MM.1S (cell line): ENCODE results near the gene CHID1.

Experiments
- DNase-seq: peaks from one replicate; pipeline ENCODE4 v3.0.0-alpha.2; 2015
- H2AFZ ChIP-seq: fragments of 300-600 bp; sonication (generic); 2 replicates; pipeline ENCODE4 v1.6.0; 2016; ENCODE audit warnings: antibody characterized with exemption, low read length
- H3F3A ChIP-seq: fragments of 300-600 bp; sonication (generic); 2 replicates; pipeline ENCODE4 v1.6.1; 2016; ENCODE audit warnings: mild to moderate bottlenecking, antibody characterized with exemption, low read length, moderate library complexity, mixed read lengths; ENCODE audit not compliant: insufficient read depth
- H3K27ac ChIP-seq: fragments of 300-600 bp; sonication (generic); 2 replicates; pipeline ENCODE4 v1.5.1; 2016; ENCODE audit warnings: mild to moderate bottlenecking, low read length
- H3K27me3 ChIP-seq: fragments of 300-600 bp; sonication (generic); replicated peaks from 2 replicates; pipeline ENCODE4 v1.6.0; 2016; ENCODE audit warnings: low read length; ENCODE audit not compliant: insufficient read depth
- H3K36me3 ChIP-seq: fragments of 300-600 bp; sonication (generic); replicated peaks from 2 replicates; pipeline ENCODE4 v1.6.1; 2016; ENCODE audit warnings: mild to moderate bottlenecking, low read length, mixed read lengths; ENCODE audit not compliant: insufficient read depth
- H3K4me1 ChIP-seq: fragments of 300-600 bp; sonication (generic); 2 replicates; pipeline ENCODE4 v1.6.1; 2016; ENCODE audit warnings: low read length, mixed read lengths
- H3K4me2 ChIP-seq: fragments of 300-600 bp; sonication (generic); 2 replicates; pipeline ENCODE4 v1.6.0; 2016; ENCODE audit warnings: low read depth, low read length
- H3K4me3 ChIP-seq: fragments of 300-600 bp; sonication (generic); 2 replicates; pipeline ENCODE4 v1.5.1; 2016; ENCODE audit warnings: low read length, mixed read lengths
- H3K79me2 ChIP-seq: fragments of 300-600 bp; sonication (generic); 2 replicates; pipeline ENCODE4 v1.6.1; 2016; ENCODE audit warnings: mixed run types, low read length, mixed read lengths
- H3K9ac ChIP-seq: fragments of 300-600 bp; sonication (generic); 2 replicates; pipeline ENCODE4 v1.6.1; 2016; ENCODE audit warnings: low read length, mixed read lengths
- H3K9me2 ChIP-seq: fragments of 300-600 bp; sonication (generic); replicated peaks from 2 replicates; pipeline ENCODE4 v1.6.1; 2016; ENCODE audit warnings: mild to moderate bottlenecking, low read length, mixed read lengths; ENCODE audit not compliant: insufficient read depth
- H3K9me3 ChIP-seq: fragments of 300-600 bp; sonication (generic); replicated peaks from 2 replicates; pipeline ENCODE4 v1.6.1; 2016; ENCODE audit warnings: mild to moderate bottlenecking, low read length, mixed read lengths; ENCODE audit not compliant: insufficient read depth
- H4K20me1 ChIP-seq: fragments of 300-600 bp; sonication (generic); 2 replicates; pipeline ENCODE4 v1.6.1; 2016; ENCODE audit warnings: mild to moderate bottlenecking, low read length, moderate library complexity, mixed read lengths; ENCODE audit not compliant: insufficient read depth
- EZH2 ChIP-seq: fragments of 300-600 bp; sonication (generic); optimal IDR thresholded peaks from 2 replicates; pipeline ENCODE3; 2017; ENCODE audit warnings: low read depth, mild to moderate bottlenecking, antibody characterized with exemption, low read length, mixed read lengths
- EZH2phosphoT487 ChIP-seq: fragments of 300-600 bp; sonication (generic); IDR thresholded peaks from 2 replicates; pipeline ENCODE4 v1.6.1; 2018; ENCODE audit warnings: antibody characterized with exemption, low read length
- TF ChIP-seq, protein P1 (sequence below): fragments of 300-600 bp; sonication (generic); IDR thresholded peaks from 2 replicates; pipeline ENCODE4 v1.5.1; 2016; ENCODE audit warnings: antibody characterized with exemption, low read length, mixed read lengths

CHID1 gene

DNA sequence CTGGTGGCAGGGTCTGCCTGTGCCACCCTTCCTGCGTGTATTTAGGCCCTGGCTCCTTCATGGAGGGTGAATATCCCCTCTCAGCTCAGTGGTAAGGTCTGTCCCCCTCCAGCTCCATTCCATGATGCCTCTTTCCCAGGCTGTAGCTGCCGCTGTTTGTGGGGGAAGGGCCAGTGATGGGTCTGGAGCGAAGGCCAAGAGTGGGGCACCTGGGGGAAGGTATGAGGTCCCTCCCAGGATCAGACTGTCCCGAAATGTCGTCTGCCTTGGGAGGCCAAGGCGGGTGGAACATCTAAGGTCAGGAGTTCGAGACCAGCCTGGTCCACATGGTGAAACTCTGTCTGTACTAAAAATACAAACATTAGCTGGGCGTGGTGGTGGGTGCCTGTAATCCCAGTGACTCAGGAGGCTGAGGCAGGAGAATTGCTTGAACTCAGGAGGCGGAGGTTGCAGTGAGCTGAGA is 76.7 kb downstream of the CHID1 start:
- Histone ChIP-seq H3K27ac (no peak overlapping the region), H4K20me1 (no peaks in the 10 kb centered on the region), H3K79me2 (peaks cover 6% of the 10 kb centered on the region), H3K9me3 (no peaks in the 10 kb centered on the region), H3K27me3 (peaks cover 14% of the 10 kb centered on the region), H3K36me3 (no peaks in the 10 kb centered on the region), H3K4me2 (peak overlapping the region; percentile 93; the same call in 1 of the 2 replicates), H2AFZ (no peak overlapping the region), H3K9ac (no peak overlapping the region), H3K9me2 (no peaks in the 10 kb centered on the region), H3F3A (no peaks in the 10 kb centered on the region), H3K4me1 (peaks cover 20% of the 10 kb centered on the region), H3K4me3 (peak overlapping the region; percentile 62)
- DNase-seq = no peak
- no peak for TF ChIP-seq EZH2phosphoT487
- no peak for TF ChIP-seq EZH2
- TF ChIP-seq, protein P1, sequence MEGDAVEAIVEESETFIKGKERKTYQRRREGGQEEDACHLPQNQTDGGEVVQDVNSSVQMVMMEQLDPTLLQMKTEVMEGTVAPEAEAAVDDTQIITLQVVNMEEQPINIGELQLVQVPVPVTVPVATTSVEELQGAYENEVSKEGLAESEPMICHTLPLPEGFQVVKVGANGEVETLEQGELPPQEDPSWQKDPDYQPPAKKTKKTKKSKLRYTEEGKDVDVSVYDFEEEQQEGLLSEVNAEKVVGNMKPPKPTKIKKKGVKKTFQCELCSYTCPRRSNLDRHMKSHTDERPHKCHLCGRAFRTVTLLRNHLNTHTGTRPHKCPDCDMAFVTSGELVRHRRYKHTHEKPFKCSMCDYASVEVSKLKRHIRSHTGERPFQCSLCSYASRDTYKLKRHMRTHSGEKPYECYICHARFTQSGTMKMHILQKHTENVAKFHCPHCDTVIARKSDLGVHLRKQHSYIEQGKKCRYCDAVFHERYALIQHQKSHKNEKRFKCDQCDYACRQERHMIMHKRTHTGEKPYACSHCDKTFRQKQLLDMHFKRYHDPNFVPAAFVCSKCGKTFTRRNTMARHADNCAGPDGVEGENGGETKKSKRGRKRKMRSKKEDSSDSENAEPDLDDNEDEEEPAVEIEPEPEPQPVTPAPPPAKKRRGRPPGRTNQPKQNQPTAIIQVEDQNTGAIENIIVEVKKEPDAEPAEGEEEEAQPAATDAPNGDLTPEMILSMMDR = no peak

DNA sequence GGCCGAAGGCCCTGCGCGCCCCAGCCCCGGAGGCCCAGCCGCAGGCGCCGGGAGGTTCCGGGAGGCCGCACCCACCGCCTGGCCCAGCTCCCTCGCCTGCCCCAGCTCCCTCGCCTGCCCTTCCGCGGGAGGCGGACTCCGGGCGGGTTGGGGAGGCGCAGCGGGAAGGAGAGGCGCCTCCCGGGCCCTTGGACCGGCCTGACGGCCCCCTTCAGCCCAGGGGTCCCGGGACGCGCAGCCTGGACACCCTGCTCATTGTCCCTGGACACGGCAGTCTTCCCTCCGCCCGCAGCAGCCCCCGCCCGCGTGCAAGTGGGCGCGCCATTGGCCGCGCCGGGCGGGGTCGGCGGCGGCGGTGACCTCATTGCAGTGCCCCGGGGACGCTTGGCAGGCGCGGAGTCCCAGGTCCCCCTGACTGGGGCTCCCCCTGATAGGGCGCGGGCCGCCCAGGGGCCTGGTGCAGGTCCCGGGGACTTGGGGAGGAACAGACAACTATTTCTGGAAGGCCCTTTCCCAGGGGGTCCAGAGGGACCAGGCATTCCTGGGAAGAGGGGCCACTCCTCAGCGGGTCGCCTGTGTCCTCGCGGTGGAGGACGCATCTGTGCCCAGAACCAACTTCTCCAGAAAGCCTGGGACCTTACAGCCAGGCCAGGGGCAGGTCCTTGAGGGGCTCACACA is 77.4 kb downstream of the CHID1 start:
- no peaks in the 10 kb centered on the region for H4K20me1 ChIP-seq

DNA sequence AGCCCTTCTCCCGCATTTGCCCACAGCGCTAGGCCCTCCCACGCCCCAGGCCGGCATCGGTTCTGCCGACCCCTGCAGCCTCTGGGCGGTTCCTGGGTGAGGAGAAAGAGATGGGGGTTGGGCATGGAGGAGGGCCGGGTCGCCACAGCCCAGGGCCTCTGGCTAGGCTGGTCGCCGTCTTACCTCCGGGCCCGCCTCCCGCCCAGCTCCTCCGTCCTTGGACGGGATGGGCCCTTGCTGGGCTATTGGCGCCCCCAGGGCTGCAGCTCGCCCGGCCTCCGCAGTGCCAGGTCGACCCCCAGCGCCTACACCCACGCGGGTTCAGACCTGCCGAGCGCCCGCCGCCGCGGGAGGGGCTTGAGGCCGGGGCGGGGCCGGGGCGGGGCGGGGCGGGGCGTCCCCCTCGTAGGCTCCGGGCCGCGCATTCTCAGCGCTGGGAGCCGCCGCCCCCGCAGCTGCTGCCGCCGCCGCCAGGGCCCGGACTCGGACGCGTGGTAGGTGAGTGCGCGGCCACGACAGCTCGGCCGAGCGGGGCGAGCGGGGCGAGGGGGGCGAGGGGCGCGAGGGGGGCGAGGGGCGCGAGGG is 78.0 kb downstream of the CHID1 start, which contains the start of gene CD151:
Gene CD151, plus strand, starts transcription at position 424 of the 585 bp plus-strand sequence. CDS start 3,118 bp downstream, outside the sequence.
- Histone ChIP-seq H3K4me3 (peak within 1 kb of the TSS; percentile 70), H3F3A (peaks cover 5% of the 10 kb centered on the region; the same call in 1 of the 2 replicates), H2AFZ (peak within 1 kb of the TSS; percentile 78), H3K79me2 (peaks cover 6% of the 10 kb centered on the region), H3K9ac (peak within 1 kb of the TSS; percentile 58; the same call in 1 of the 2 replicates), H3K27me3 (peaks cover 15% of the 10 kb centered on the region), H3K9me3 (no peaks in the 10 kb centered on the region), H4K20me1 (no peaks in the 10 kb centered on the region), H3K4me1 (peaks cover 21% of the 10 kb centered on the region), H3K9me2 (no peaks in the 10 kb centered on the region), H3K36me3 (no peaks in the 10 kb centered on the region), H3K27ac (no peak within 1 kb of the TSS), H3K4me2 (peak within 1 kb of the TSS; percentile 93)
- DNase-seq = peak; percentile 59
- TF ChIP-seq, protein P1 = no peak
- TF ChIP-seq EZH2phosphoT487 (no peak), EZH2 (no peak)

More for the DNA sequence above, 77.4 kb downstream of the CHID1 start:
- TF ChIP-seq, protein P1 = no peak
- no peak for TF ChIP-seq EZH2phosphoT487
- no peak for TF ChIP-seq EZH2
- H3K4me1 ChIP-seq = peaks cover 21% of the 10 kb centered on the region
- DNase-seq = peak; percentile 33
- peak overlapping the region; percentile 62 for H3K4me3 ChIP-seq
- H3K36me3 ChIP-seq = no peaks in the 10 kb centered on the region
- H3K9ac ChIP-seq = peak overlapping the region; percentile 58; the same call in 1 of the 2 replicates
- peak overlapping the region; percentile 93 for H3K4me2 ChIP-seq
- H3K27me3 ChIP-seq = peaks cover 15% of the 10 kb centered on the region
- peaks cover 6% of the 10 kb centered on the region for H3K79me2 ChIP-seq
- no peaks in the 10 kb centered on the region for H3K9me2 ChIP-seq
- peaks cover 1% of the 10 kb centered on the region; the same call in 1 of the 2 replicates for H3F3A ChIP-seq
- no peak overlapping the region for H2AFZ ChIP-seq
- H3K27ac ChIP-seq = no peak overlapping the region
- no peaks in the 10 kb centered on the region for H3K9me3 ChIP-seq
